Upper lobe of left lung (tissue), 6 donors: ENCODE measurements around the gene NRF1. TPM values are rescaled to one million over a fixed set of nuclear protein-coding genes. Genes with fewer than 3 reads are reported as not detected.
"Not testable (repeated sequence)": the region's sequence is repeated elsewhere in the genome, so short reads cannot be mapped to it uniquely, and the experiment has no call there.

Experiments used
- ATAC-seq, 2 donors: fragments of 200-7000 bp; cut with Tn5 transposase; one replicate each; pipeline ENCODE4 v1.9.1; 2022; ENCODE audit warnings: mild to moderate bottlenecking in 2 of 2, moderate library complexity in 2 of 2; ENCODE audit not compliant: low FRiP score in 2 of 2
- DNase-seq, 2 donors: peaks; one replicate each; pipeline ENCODE4 v3.0.0-alpha.2; 2019 to 2020
- H3K27ac ChIP-seq, 4 donors: fragments of 200-600 bp; sonication (generic); one replicate each; pipeline ENCODE4 v1.5.1; 2016 to 2019
- H3K27me3 ChIP-seq, 4 donors: fragments of 200-600 bp; sonication (generic); one replicate each; pipeline ENCODE4 v1.5.1; 2017 to 2019
- H3K36me3 ChIP-seq, 4 donors: fragments of 200-600 bp; sonication (generic); one replicate each; pipeline ENCODE4 v1.5.1; 2016 to 2019
- H3K4me1 ChIP-seq, 4 donors: fragments of 200-600 bp; sonication (generic); one replicate each; pipeline ENCODE4 v1.5.1; 2018 to 2019
- H3K4me3 ChIP-seq, 4 donors: fragments of 200-600 bp; sonication (generic); one replicate each; pipeline ENCODE4 v1.5.1; 2017 to 2019; ENCODE audit warnings: mild to moderate bottlenecking in 2 of 4, moderate library complexity in 1 of 4
- H3K9me3 ChIP-seq, 4 donors: fragments of 200-600 bp; sonication (generic); one replicate each; pipeline ENCODE4 v1.5.1; 2018 to 2019
- EP300 ChIP-seq, 4 donors: sonication (generic); formaldehyde crosslinking; IDR thresholded peaks; one replicate each; pipeline ENCODE4 v1.5.1; 2017; ENCODE audit warnings: antibody characterized with exemption in 4 of 4, control low read depth in 2 of 4
- POLR2A ChIP-seq, 4 donors: fragments of 450-650 bp; IDR thresholded peaks; one replicate each; pipeline ENCODE4 v1.5.1; 2016 to 2017; ENCODE audit warnings: antibody characterized with exemption in 4 of 4, mild to moderate bottlenecking in 2 of 4
- POLR2AphosphoS5 ChIP-seq, 2 donors: sonication (generic); formaldehyde crosslinking; IDR thresholded peaks; one replicate each; pipeline ENCODE4 v1.5.1; 2017; ENCODE audit warnings: antibody characterized with exemption in 2 of 2
- WGBS, 2 donors: methylation state at CpG; one replicate each; pipeline ENCODE4 v1.1.5; 2017 to 2018; 5-methylcytosine and 5-hydroxymethylcytosine counted together
- total RNA-seq, 6 donors: library from RNA; depleted of rRNA in 4 of 6; stranded (reverse); fragments of >200 nt in 4 of 6; gene quantifications; one replicate each; pipeline versions ENCODE4 v1.1.0 to v1.2.1, GENCODE V29; 2016 to 2021
- TF ChIP-seq, protein P1 (sequence below), 6 experiments: fragments of 450-650 bp in 4 of 6; fragments of 200-600 bp in 2 of 6; sonication (generic) in 2 of 6; IDR thresholded peaks; one replicate each; pipeline ENCODE4 v1.5.1; 2016 to 2019; ENCODE audit warnings: antibody characterized with exemption in 6 of 6
- donor health status: DM: no; HTN: no; CAD: no; lungs with moderate emphysema.
- donor health status: DM: no; HTN: yes; CAD: no; lungs with severe emphysema.

The NRF1 gene
- total RNA-seq, 6 donors from 2014 or later = 12.7 to 27.2 (median 19.1) TPM

DNA sequence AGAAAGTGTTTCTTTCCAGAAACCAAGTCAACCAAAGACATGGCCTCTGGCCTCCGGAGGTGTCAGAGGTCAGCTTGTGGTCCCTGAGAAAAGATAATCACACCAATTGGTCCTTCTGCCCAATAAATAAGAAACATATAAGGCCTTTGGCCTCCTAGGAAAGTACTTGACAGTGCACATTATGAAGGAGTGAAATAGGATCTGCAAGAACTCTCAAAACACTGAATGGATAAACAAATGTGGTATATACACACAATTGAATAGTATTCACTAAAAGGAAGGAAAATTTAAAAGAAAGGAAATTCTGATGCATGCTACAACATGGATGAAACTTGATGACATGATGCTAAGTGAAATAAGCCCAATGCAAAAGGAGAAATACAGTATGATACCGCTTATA lies 35.4 kb upstream of the NRF1 start:
- no peak overlapping the region for H3K27ac ChIP-seq
- H3K4me3 ChIP-seq = no peak overlapping the region
- no peak for ATAC-seq
- 85 to 91% methylated on average over 2 of the region's 2 CpGs for WGBS, 2 donors
- no peaks in the 10 kb centered on the region for H3K36me3 ChIP-seq
- peaks cover 0 to 12% (median 9%) of the 10 kb centered on the region in 4 donors for H3K9me3 ChIP-seq
- H3K4me1 ChIP-seq = no peaks in the 10 kb centered on the region
- DNase-seq = no peak
- H3K27me3 ChIP-seq = no peaks in the 10 kb centered on the region
- no peak for TF ChIP-seq EP300 (IDR thresholded peaks at IDR 0.05)
- TF ChIP-seq POLR2AphosphoS5 (IDR thresholded peaks at IDR 0.05) = no peak
- TF ChIP-seq, protein P1, sequence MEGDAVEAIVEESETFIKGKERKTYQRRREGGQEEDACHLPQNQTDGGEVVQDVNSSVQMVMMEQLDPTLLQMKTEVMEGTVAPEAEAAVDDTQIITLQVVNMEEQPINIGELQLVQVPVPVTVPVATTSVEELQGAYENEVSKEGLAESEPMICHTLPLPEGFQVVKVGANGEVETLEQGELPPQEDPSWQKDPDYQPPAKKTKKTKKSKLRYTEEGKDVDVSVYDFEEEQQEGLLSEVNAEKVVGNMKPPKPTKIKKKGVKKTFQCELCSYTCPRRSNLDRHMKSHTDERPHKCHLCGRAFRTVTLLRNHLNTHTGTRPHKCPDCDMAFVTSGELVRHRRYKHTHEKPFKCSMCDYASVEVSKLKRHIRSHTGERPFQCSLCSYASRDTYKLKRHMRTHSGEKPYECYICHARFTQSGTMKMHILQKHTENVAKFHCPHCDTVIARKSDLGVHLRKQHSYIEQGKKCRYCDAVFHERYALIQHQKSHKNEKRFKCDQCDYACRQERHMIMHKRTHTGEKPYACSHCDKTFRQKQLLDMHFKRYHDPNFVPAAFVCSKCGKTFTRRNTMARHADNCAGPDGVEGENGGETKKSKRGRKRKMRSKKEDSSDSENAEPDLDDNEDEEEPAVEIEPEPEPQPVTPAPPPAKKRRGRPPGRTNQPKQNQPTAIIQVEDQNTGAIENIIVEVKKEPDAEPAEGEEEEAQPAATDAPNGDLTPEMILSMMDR (IDR thresholded peaks at IDR 0.05) = no peak
- no peak for TF ChIP-seq POLR2A (IDR thresholded peaks at IDR 0.05)

- H3K27ac ChIP-seq = no peak overlapping the region
- ATAC-seq = no peak
- H3K4me1 ChIP-seq = no peaks in the 10 kb centered on the region
- H3K27me3 ChIP-seq = no peaks in the 10 kb centered on the region
- TF ChIP-seq POLR2AphosphoS5 (IDR thresholded peaks at IDR 0.05) (no peak), POLR2A (IDR thresholded peaks at IDR 0.05) (no peak), EP300 (IDR thresholded peaks at IDR 0.05) (no peak)
- TF ChIP-seq, protein P1 (IDR thresholded peaks at IDR 0.05) = no peak
- H3K36me3 ChIP-seq = no peaks in the 10 kb centered on the region
- no peak overlapping the region for H3K4me3 ChIP-seq
- DNase-seq = peak in 1 of 2 donors; percentile 56
- peaks cover 0 to 12% (median 9%) of the 10 kb centered on the region in 4 donors for H3K9me3 ChIP-seq
- 89 to 95% methylated on average over 4 to 12 of the region's 12 CpGs for WGBS, 2 donors
Observed at GRCh38 chr7:129578829-129579228, 32.7 kb upstream of the NRF1 start.

- not testable (repeated sequence) for H3K36me3 ChIP-seq, DNase-seq, H3K27me3 ChIP-seq, H3K4me3 ChIP-seq, H3K4me1 ChIP-seq, H3K27ac ChIP-seq, ATAC-seq
- 77 to 92% methylated on average over 5 of the region's 5 CpGs for WGBS, 2 donors
- peaks cover 17 to 36% (median 29%) of the 10 kb centered on the region in 4 donors for H3K9me3 ChIP-seq
Observed at GRCh38 chr7:129586179-129586578, 25.3 kb upstream of the NRF1 start.

- H3K27me3 ChIP-seq = no peaks in the 10 kb centered on the region
- TF ChIP-seq POLR2A (IDR thresholded peaks at IDR 0.05) (no peak), POLR2AphosphoS5 (IDR thresholded peaks at IDR 0.05) (no peak)
- TF ChIP-seq, protein P1 (IDR thresholded peaks at IDR 0.05) = no peak
- no peaks in the 10 kb centered on the region for H3K36me3 ChIP-seq
- no peaks in the 10 kb centered on the region for H3K4me1 ChIP-seq
- ATAC-seq (no peak), DNase-seq (no peak)
- no peak overlapping the region for H3K4me3 ChIP-seq
- peaks cover 17 to 36% (median 29%) of the 10 kb centered on the region in 4 donors for H3K9me3 ChIP-seq
- no peak overlapping the region for H3K27ac ChIP-seq
Observed at GRCh38 chr7:129588268-129588667, 23.3 kb upstream of the NRF1 start.

GRCh38 chr7:129591868-129592267 lies 19.7 kb upstream of the NRF1 start:
- Histone ChIP-seq H3K27ac (no peak overlapping the region), H3K36me3 (no peaks in the 10 kb centered on the region), H3K27me3 (no peaks in the 10 kb centered on the region), H3K9me3 (peaks cover 4 to 11% (median 5%) of the 10 kb centered on the region in 4 donors), H3K4me1 (no peaks in the 10 kb centered on the region), H3K4me3 (no peak overlapping the region)
- no peak for DNase-seq
- no peak for ATAC-seq
- WGBS, 2 donors = 82 to 85% methylated on average over 4 of the region's 4 CpGs
- TF ChIP-seq POLR2AphosphoS5 (IDR thresholded peaks at IDR 0.05) = no peak
- no peak for TF ChIP-seq POLR2A (IDR thresholded peaks at IDR 0.05)
- TF ChIP-seq, protein P1 (IDR thresholded peaks at IDR 0.05) = no peak
- TF ChIP-seq EP300 (IDR thresholded peaks at IDR 0.05) = no peak

DNA sequence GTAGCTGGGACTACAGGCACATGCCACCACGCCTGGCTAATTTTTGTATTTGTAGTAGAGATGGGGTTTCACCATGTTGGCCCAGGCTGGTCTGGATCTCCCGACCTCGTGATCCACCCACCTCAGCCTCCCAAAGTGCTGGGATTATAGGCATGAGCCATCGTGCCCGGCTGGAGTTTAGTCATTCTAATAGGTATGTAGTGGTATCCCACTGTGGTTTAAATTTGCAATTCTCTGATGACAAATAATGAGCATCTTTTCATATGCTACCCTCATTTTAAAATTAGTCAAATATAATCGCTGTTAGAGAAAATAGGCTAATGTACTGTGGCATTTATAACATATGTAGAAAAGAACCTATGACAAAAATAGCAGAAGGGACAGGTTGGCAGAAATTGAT lies 15.1 kb upstream of the NRF1 start:
- not testable (repeated sequence) for H3K4me3 ChIP-seq, H3K27me3 ChIP-seq, H3K27ac ChIP-seq, DNase-seq, H3K9me3 ChIP-seq, H3K36me3 ChIP-seq, H3K4me1 ChIP-seq, ATAC-seq
- WGBS, 2 donors = 82 to 87% methylated on average over 6 of the region's 6 CpGs
